ELF-1 (cell line): ENCODE results near the gene MEMO1.
"Not testable (repeated sequence)": the region's sequence is repeated elsewhere in the genome, so short reads cannot be mapped to it uniquely, and the experiment has no call there.

Source experiments
- DNase-seq: peaks from one replicate; pipeline ENCODE4 v3.0.0-alpha.2; 2016; ENCODE audit warnings: low read depth, low spot score

The MEMO1 gene

GRCh38 chr2:31998731-31999383 is 12.0 kb downstream of the MEMO1 start:
- no peak for DNase-seq

GRCh38 chr2:31997653-31998052 is 13.2 kb downstream of the MEMO1 start:
- no peak for DNase-seq

GRCh38 chr2:31996571-31997150 is 14.1 kb downstream of the MEMO1 start:
- no peak for DNase-seq

GRCh38 chr2:31992934-31993333 is 17.9 kb downstream of the MEMO1 start:
- no peak for DNase-seq

- no peak for DNase-seq
These were observed 18.7 kb downstream of the MEMO1 start for GRCh38 chr2:31992025-31992579.

GRCh38 chr2:31989946-31990345 is 20.9 kb downstream of the MEMO1 start:
- DNase-seq, result no peak

- no peak for DNase-seq
These were observed 23.2 kb downstream of the MEMO1 start for GRCh38 chr2:31987454-31988220.

- DNase-seq, result no peak
These were observed 23.9 kb downstream of the MEMO1 start for GRCh38 chr2:31986906-31987305.

- no peak for DNase-seq
These were observed 26.9 kb downstream of the MEMO1 start for GRCh38 chr2:31983762-31984467.

- DNase-seq, result no peak
These were observed 30.0 kb downstream of the MEMO1 start for GRCh38 chr2:31980674-31981356.

GRCh38 chr2:31979956-31980355 is 30.9 kb downstream of the MEMO1 start:
- no peak for DNase-seq

- DNase-seq, result no peak
These were observed 31.8 kb downstream of the MEMO1 start for GRCh38 chr2:31979018-31979417.

GRCh38 chr2:31978436-31978835 is 32.4 kb downstream of the MEMO1 start:
- no peak for DNase-seq

- DNase-seq, result no peak
These were observed 37.1 kb downstream of the MEMO1 start for GRCh38 chr2:31973665-31974064.

- no peak for DNase-seq
These were observed 38.7 kb downstream of the MEMO1 start for GRCh38 chr2:31972059-31972458.

GRCh38 chr2:31969178-31969577 is 41.6 kb downstream of the MEMO1 start:
- DNase-seq, result no peak

GRCh38 chr2:31967790-31968189 is 43.0 kb downstream of the MEMO1 start:
- no peak for DNase-seq

GRCh38 chr2:31966402-31966801 is 44.4 kb downstream of the MEMO1 start:
- not testable (repeated sequence) for DNase-seq

GRCh38 chr2:31965094-31965493 is 45.7 kb downstream of the MEMO1 start:
- no peak for DNase-seq

GRCh38 chr2:31962757-31963361 is 47.9 kb downstream of the MEMO1 start:
- DNase-seq, result no peak

GRCh38 chr2:31958140-31958717 is 52.6 kb downstream of the MEMO1 start:
- DNase-seq, result no peak
